ENCODE data around the gene SLC34A3. TPM values are rescaled to one million over a fixed set of nuclear protein-coding genes. Genes with fewer than 3 reads are reported as not detected.

Gene SLC34A3
- total and polyA plus RNA-seq, 2 donors (not counting 3 experiments of a cell fraction or from before 2014, with no cell fraction given): not detected

DNA sequence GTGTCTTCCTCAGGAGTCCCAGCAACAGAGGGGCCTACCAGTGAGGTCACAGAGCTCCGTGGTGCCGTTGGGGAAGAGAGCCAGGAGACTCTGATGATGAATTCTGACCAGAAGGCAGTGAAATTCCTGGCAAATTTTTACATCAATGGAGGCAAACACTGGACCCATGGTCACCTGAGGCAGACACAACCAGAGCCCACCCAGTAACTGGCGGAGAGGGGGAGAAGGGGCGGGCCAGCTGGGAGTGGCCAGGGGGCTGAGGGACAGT, 20.4 kb downstream of the SLC34A3 start, which contains the start of gene STPG3:
Gene STPG3, plus strand, starts transcription at position 93 of the 268 bp plus-strand sequence. Its CDS starts 1 bp downstream, at position 94.
- intact Hi-C loops (cut with micrococcal nuclease): no loop called here
- dilution Hi-C loops (cut with MboI; ENCODE audit: extremely low pct_ligation_motif_present, low sequenced_read_pairs): no loop called here
- H3K4me2 ChIP-seq (ENCODE audit: insufficient read depth, low read length): no peak within 1 kb of the TSS
- TF ChIP-seq EZH2 (IDR thresholded peaks at IDR 0.05; ENCODE audit: borderline replicate concordance, low read depth, low read length, severe bottlenecking) (no peak), FOS (IDR thresholded peaks at IDR 0.05; ENCODE audit: borderline replicate concordance, insufficient read depth, low read length) (no peak), POLR2A (IDR thresholded peaks at IDR 0.05; ENCODE audit: low read depth, low read length) (no peak), POLR2AphosphoS5 (IDR thresholded peaks at IDR 0.05; ENCODE audit: insufficient read depth, low read depth, low read length) (no peak), MYC (IDR thresholded peaks at IDR 0.05; ENCODE audit: low read depth, low read length) (no peak), GATA2 (IDR thresholded peaks at IDR 0.05; ENCODE audit: insufficient read depth, insufficient read length, low read depth, low read length) (no peak), JUN (IDR thresholded peaks at IDR 0.05; ENCODE audit: borderline replicate concordance, insufficient read depth, insufficient read length, low read depth) (no peak)
- TF ChIP-seq, protein P1, sequence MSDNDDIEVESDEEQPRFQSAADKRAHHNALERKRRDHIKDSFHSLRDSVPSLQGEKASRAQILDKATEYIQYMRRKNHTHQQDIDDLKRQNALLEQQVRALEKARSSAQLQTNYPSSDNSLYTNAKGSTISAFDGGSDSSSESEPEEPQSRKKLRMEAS (IDR thresholded peaks at IDR 0.05; ENCODE audit: insufficient read depth, insufficient read length): no peak
- TF ChIP-seq, protein P2, sequence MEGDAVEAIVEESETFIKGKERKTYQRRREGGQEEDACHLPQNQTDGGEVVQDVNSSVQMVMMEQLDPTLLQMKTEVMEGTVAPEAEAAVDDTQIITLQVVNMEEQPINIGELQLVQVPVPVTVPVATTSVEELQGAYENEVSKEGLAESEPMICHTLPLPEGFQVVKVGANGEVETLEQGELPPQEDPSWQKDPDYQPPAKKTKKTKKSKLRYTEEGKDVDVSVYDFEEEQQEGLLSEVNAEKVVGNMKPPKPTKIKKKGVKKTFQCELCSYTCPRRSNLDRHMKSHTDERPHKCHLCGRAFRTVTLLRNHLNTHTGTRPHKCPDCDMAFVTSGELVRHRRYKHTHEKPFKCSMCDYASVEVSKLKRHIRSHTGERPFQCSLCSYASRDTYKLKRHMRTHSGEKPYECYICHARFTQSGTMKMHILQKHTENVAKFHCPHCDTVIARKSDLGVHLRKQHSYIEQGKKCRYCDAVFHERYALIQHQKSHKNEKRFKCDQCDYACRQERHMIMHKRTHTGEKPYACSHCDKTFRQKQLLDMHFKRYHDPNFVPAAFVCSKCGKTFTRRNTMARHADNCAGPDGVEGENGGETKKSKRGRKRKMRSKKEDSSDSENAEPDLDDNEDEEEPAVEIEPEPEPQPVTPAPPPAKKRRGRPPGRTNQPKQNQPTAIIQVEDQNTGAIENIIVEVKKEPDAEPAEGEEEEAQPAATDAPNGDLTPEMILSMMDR (IDR thresholded peaks at IDR 0.05; ENCODE audit: extremely low read depth in 1 of 2, insufficient read depth in 1 of 2, low read depth in 1 of 2, low read length in 2 of 2): no peak
- H3K9me3 ChIP-seq (replicated peaks; ENCODE audit: control insufficient read depth, insufficient read depth, low read length): no peaks in the 10 kb centered on the region
- no peak within 1 kb of the TSS for H3K4me3 ChIP-seq (replicated peaks in 1 of 3; ENCODE audit: insufficient read depth in 1 of 3, low read depth in 1 of 3, low read length in 3 of 3)
- H3K9me1 ChIP-seq (replicated peaks; ENCODE audit: control insufficient read depth, extremely low read depth, insufficient read depth, low read length): no peaks in the 10 kb centered on the region
- H3K9ac ChIP-seq (replicated peaks; ENCODE audit: extremely low read depth, insufficient read depth, low read length): no peak within 1 kb of the TSS
- peaks cover 8% of the 10 kb centered on the region for H3K79me2 ChIP-seq (ENCODE audit: control insufficient read depth, insufficient read depth, low read length)
- no peaks in the 10 kb centered on the region for H3K27me3 ChIP-seq (ENCODE audit: control insufficient read depth in 2 of 2, insufficient read depth in 2 of 2, low read length in 2 of 2)
- no peaks in the 10 kb centered on the region for H3K36me3 ChIP-seq (ENCODE audit: control insufficient read depth in 2 of 2, extremely low read depth in 1 of 2, insufficient read depth in 2 of 2, low read length in 2 of 2)
- H4K20me1 ChIP-seq (replicated peaks; ENCODE audit: control insufficient read depth, extremely low read depth, insufficient read depth, low read length): no peaks in the 10 kb centered on the region
- ChIA-PET CTCF (no interaction called here), POLR2A (interaction anchor here (0.6 to 4.9 kb wide), 2 partner anchors 9 to 34 kb away, joined by 5 to 66 read pairs; partner anchors contain the start of gene TUBB4B)
- DNase-seq (ENCODE audit: low read depth, low spot score) (no peak), FAIRE-seq (no peak)
- peaks cover 8% of the 10 kb centered on the region for H3K4me1 ChIP-seq (ENCODE audit: control insufficient read depth, extremely low read depth, insufficient read depth, low read length)
- no peak within 1 kb of the TSS for H2AFZ ChIP-seq (ENCODE audit: low read depth, low read length)
- H3K27ac ChIP-seq (ENCODE audit: insufficient read depth, low read depth, low read length): no peak within 1 kb of the TSS
- no TSS peak for BruUV-seq (replicated peaks)
